Astrocyte of the cerebellum (primary cell): ENCODE data around the gene THBS3.
A peak's percentile ranks its signal among the peaks of the same experiment; 100 is the strongest.
"Not testable (repeated sequence)": the region's sequence is repeated elsewhere in the genome, so short reads cannot be mapped to it uniquely, and the experiment has no call there.

Experiments used
- DNase-seq: peaks from one replicate; pipeline ENCODE4 v3.0.0-alpha.2; 2011; ENCODE audit warnings: low read depth
- H3K4me3 ChIP-seq: 2 replicates; pipeline ENCODE4 v1.5.1; 2011; ENCODE audit warnings: mild to moderate bottlenecking, low read depth, low read length, moderate library complexity
- CTCF ChIP-seq: IDR thresholded peaks from 2 replicates; pipeline ENCODE4 v1.5.1; 2012; ENCODE audit warnings: low read length, low read depth, moderate library complexity, mild to moderate bottlenecking; ENCODE audit errors: missing control alignments
- in situ Hi-C: cut with HindIII; loops from 2 replicates; pipeline ENCODE4 v1.10.0; 2017; ENCODE audit warnings: low sequenced_read_pairs

The THBS3 gene

DNA sequence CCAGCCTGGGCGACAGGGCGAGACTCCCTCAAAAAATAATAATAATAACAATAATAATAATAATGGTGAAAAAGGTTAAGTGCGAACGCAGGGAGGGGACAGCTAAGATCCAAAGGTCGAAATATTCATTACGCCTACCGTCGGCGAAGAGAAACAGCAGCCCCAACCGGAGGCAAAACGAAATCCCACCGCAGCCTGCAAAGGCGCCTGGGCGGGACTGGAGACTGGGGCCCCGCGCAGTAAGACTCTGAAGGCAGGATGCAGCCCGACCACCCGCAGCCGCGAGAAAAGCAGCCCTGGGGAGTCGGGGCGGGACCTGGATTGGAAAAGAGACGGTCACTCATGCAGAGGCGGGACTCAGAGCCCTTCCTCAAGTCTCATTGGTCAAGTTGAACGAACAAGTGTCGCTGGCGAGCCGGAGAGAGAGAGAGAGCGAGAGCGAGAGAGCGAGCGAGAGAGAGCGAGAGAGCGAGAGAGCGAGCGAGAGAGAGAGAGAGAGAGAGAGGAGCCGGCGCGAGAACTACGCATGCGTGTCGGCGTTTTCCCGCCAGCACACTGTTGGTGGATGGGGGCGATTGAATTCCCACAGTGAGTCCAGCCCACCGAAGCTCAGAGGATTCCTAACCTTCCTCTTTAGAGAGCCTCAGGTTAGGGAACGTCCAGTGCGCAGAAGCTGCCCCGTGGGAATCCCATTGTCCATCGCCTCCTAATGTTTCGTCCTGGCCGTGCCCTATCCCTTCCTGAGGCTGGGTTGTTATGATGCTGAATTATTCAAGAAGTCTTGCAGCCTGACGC lies 36.9 kb upstream of the THBS3 start:
- in situ Hi-C loops: no loop called here
- TF ChIP-seq CTCF: peak; percentile 39
- DNase-seq: peak; percentile 98
- H3K4me3 ChIP-seq: peak overlapping the region; percentile 54

DNA sequence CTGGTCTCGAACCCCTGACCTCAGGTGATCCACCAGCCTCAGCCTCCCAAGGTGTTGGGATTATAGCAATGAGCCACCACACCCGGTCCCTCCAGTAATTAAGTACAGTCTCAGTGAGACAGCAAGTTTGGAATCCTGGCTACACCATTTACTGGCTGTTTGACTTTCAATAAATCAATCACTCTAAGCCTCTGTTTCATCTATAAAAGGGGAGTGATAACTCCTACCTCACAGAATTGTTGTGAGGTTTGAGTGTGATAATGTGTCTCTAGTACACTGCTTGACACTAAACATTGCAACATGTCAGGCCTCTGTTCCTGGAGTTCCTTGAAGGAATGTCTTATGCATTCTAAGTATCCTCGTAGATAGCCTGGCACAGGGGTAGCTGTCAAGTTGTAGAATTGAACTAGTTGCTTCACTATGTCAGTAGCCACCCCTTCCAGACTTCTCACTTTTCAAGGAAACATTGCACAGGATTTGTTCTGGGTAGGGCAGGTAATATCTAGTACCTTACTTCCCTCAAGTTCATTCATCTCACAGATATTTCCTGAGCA lies 35.2 kb upstream of the THBS3 start:
- H3K4me3 ChIP-seq: peak overlapping the region; percentile 54
- no peak for TF ChIP-seq CTCF
- in situ Hi-C loops: no loop called here
- DNase-seq: no peak

GRCh38 chr1:155241841-155242264 lies 34.2 kb upstream of the THBS3 start:
- H3K4me3 ChIP-seq: no peak overlapping the region
- no peak for DNase-seq
- TF ChIP-seq CTCF: no peak
- in situ Hi-C loops: no loop called here

- no peak for TF ChIP-seq CTCF
- in situ Hi-C loops: no loop called here
- peak overlapping the region; percentile 47 for H3K4me3 ChIP-seq
- peak; percentile 63 for DNase-seq
Observed at GRCh38 chr1:155241069-155241679, 33.5 kb upstream of the THBS3 start.

- H3K4me3 ChIP-seq: no peak overlapping the region
- no peak for TF ChIP-seq CTCF
- no peak for DNase-seq
- in situ Hi-C loops: no loop called here
Observed at GRCh38 chr1:155236451-155236850, 28.8 kb upstream of the THBS3 start.

DNA sequence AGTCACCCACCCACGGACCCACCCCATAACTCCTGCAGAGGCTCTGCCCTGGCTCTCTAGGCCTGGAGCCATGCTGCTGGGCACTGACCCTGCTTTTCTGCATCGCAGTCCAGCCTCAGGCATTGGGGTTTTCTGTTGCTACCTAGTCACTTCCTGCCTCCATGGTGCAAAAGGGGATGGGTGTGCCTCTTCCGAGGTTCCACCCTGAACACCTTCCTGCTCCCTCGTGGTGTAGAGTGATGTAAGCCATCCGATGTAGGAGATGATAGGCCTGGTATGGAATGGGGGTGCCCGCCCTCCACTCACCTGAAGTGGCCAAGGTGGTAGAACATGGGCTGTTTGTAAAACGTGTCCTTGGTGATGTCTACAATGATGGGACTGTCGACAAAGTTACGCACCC lies 27.7 kb upstream of the THBS3 start:
- H3K4me3 ChIP-seq, in situ Hi-C loops, DNase-seq: not testable (repeated sequence)

DNA sequence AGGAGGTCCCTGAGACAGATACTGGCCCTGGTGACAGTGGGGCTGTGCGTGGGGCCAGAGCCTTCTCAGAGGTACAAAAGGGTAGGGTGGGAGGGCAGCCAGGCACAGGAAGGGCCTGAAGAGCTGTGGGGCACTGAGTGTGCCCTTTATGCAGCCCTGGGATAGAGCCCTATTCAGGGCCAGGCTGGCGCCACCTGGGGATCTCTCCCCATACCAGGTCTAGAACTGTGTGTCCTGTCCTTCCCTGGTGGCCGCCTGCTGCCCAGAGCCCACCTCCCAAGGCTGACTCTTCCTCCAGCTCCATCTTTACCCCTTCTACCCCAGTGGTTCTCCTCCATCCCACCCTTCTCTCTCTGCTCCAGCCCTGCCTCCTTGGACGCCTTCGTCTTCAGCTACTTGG lies 25.8 kb upstream of the THBS3 start:
- H3K4me3 ChIP-seq, in situ Hi-C loops, DNase-seq: not testable (repeated sequence)

GRCh38 chr1:155232001-155232978 lies 24.6 kb upstream of the THBS3 start:
- in situ Hi-C loops, DNase-seq, H3K4me3 ChIP-seq: not testable (repeated sequence)

GRCh38 chr1:155231302-155231701 lies 23.6 kb upstream of the THBS3 start:
- H3K4me3 ChIP-seq, in situ Hi-C loops, DNase-seq: not testable (repeated sequence)
